Mucosa of descending colon (tissue), 3 donors: Measurements from ENCODE around the gene PHB1. TPM values are rescaled to one million over a fixed set of nuclear protein-coding genes. Genes with fewer than 3 reads are reported as not detected.
"Not testable (repeated sequence)": the region's sequence is repeated elsewhere in the genome, so short reads cannot be mapped to it uniquely, and the experiment has no call there.

Experiments
- ATAC-seq: fragments of 200-7000 bp; cut with Tn5 transposase; one replicate; pipeline ENCODE4 v1.9.1; 2020; ENCODE audit warnings: mild to moderate bottlenecking, moderate library complexity
- DNase-seq, 3 donors: peaks; one replicate each; pipeline ENCODE4 v3.0.0-alpha.2; 2020
- H3K36me3 ChIP-seq: fragments of 200-600 bp; one replicate; pipeline ENCODE4 v1.8.0; 2021; ENCODE audit warnings: low read depth, mild to moderate bottlenecking
- H3K4me1 ChIP-seq: fragments of 200-600 bp; one replicate; pipeline ENCODE4 v1.8.0; 2021; ENCODE audit warnings: low read depth, mild to moderate bottlenecking
- H3K4me3 ChIP-seq: fragments of 200-600 bp; one replicate; pipeline ENCODE4 v1.8.0; 2021; ENCODE audit warnings: mild to moderate bottlenecking
- H3K9me3 ChIP-seq: fragments of 200-600 bp; one replicate; pipeline ENCODE4 v1.8.0; 2021; ENCODE audit warnings: mild to moderate bottlenecking
- intact Hi-C, 2 donors: fragments of 100-400 bp; cut with DNase I in 1 of 2; cut with micrococcal nuclease in 1 of 2; formaldehyde crosslinking; loops; one replicate each; pipeline versions ENCODE4 v1.11.0 to v1.11.1; 2022; cut with DNase I, micrococcal nuclease
- total RNA-seq, 3 donors: library from RNA; stranded (reverse); fragmentation: NEBNext Ultra II Directional in 2 of 3; extraction: Animal tissue kit (Norgen Biotek cat#: 25700) in 2 of 3; gene quantifications; one replicate each; pipeline versions ENCODE4 v1.2.1 to v1.2.4, GENCODE V29; 2021 to 2023
- TF ChIP-seq, protein P1 (sequence below): fragments of 200-600 bp; IDR thresholded peaks from one replicate; pipeline ENCODE4 v1.8.0; 2022; ENCODE audit warnings: antibody characterized with exemption, mild to moderate bottlenecking
- donor health status: DM: no; HTN: no; CAD: no; lungs with moderate emphysema.
- donor health status: DM: no; HTN: no; CAD: no.
- donor health status: DM: no; HTN: yes; CAD: no.

PHB1 gene
- total RNA-seq, 3 donors from 2014 or later, result 173 to 227 (median 216) TPM

DNA sequence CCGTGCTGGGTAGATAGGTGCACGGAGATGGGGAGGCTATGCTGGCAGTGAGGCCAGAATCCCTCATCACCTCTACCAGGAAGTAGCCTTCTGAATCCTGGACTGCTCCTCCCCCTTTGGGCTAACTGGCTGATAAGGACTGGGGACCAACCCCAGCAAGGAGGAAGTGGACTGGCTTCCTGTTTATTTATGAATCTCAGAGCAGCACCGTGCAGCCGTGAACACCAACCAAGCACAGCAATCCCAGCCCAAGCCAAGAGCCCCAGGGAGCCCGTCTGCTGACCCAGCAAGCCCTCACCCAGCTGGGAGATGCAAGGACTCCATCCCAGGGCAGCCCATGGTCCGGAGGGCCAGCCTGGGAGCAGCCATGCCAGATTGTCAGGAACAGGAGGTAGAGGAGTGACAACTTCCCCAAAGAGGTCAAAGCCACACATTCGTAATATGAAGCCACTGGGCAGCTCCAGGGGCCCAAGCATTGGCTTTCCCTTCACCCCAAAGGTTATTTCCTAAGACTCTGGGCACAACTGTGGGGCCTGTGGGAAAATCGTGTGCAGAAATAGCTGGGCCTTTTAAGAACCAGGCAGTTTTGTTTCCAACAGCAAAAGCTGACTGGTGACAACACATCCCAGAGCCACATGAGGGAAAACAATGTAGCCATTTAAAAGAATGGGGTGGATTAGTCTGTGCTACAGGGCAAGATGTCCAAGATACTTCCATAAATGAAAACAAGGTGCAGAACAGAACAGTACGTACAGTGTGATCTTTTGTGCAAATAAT lies 23.9 kb downstream of the PHB1 start:
- peaks cover 7% of the 10 kb centered on the region for H3K4me1 ChIP-seq
- H3K4me3 ChIP-seq, result no peak overlapping the region
- intact Hi-C loops, result no loop called here
- TF ChIP-seq, protein P1, sequence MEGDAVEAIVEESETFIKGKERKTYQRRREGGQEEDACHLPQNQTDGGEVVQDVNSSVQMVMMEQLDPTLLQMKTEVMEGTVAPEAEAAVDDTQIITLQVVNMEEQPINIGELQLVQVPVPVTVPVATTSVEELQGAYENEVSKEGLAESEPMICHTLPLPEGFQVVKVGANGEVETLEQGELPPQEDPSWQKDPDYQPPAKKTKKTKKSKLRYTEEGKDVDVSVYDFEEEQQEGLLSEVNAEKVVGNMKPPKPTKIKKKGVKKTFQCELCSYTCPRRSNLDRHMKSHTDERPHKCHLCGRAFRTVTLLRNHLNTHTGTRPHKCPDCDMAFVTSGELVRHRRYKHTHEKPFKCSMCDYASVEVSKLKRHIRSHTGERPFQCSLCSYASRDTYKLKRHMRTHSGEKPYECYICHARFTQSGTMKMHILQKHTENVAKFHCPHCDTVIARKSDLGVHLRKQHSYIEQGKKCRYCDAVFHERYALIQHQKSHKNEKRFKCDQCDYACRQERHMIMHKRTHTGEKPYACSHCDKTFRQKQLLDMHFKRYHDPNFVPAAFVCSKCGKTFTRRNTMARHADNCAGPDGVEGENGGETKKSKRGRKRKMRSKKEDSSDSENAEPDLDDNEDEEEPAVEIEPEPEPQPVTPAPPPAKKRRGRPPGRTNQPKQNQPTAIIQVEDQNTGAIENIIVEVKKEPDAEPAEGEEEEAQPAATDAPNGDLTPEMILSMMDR, result no peak
- DNase-seq (peak; percentile 48 to 63 (median 63)), ATAC-seq (peak; percentile 86)
- H3K36me3 ChIP-seq, result no peaks in the 10 kb centered on the region
- no peaks in the 10 kb centered on the region for H3K9me3 ChIP-seq

DNA sequence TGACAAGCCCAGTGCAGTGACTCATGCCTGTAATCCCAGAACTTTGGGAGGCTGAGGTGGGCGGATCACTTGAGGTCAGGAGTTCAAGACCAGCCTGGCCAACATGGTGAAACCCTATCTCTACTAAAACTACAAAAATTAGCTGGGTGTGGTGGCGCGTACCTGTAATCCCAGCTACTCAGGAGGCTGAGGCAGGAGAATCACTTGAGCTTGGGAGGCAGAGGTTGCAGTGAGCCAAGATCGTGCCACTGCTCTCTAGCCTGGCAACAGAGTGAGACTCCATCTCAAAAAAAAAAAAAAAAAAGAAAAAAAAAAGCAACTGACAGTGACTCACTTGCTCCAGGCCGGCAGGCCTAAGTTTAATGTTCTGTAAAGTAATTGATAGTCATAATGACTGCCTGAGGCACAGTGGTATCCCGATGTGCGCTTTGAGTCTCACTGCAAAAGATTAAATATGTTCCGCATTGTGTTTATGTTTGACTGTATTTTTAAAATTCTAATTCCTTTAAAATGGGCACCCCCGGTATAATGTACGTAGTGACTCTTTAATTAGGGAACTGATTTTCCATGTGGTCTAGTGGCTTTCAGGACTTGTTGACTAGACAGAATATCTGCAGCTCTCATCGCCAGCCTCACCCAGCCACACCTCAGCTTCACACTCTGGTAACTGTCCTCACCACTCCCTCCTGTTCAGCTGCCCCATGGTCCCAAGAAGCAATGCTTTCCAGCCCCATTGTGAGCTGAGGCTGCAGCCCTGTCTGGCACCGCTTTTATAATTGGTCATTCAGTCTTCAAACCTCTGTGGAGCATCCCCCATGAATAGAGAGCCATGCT lies 25.0 kb downstream of the PHB1 start:
- H3K4me1 ChIP-seq, intact Hi-C loops, H3K9me3 ChIP-seq, H3K4me3 ChIP-seq, H3K36me3 ChIP-seq: not testable (repeated sequence)
- peak; percentile 48 for ATAC-seq
- DNase-seq, result peak in 2 of 3 donors; percentile 22 to 38

DNA sequence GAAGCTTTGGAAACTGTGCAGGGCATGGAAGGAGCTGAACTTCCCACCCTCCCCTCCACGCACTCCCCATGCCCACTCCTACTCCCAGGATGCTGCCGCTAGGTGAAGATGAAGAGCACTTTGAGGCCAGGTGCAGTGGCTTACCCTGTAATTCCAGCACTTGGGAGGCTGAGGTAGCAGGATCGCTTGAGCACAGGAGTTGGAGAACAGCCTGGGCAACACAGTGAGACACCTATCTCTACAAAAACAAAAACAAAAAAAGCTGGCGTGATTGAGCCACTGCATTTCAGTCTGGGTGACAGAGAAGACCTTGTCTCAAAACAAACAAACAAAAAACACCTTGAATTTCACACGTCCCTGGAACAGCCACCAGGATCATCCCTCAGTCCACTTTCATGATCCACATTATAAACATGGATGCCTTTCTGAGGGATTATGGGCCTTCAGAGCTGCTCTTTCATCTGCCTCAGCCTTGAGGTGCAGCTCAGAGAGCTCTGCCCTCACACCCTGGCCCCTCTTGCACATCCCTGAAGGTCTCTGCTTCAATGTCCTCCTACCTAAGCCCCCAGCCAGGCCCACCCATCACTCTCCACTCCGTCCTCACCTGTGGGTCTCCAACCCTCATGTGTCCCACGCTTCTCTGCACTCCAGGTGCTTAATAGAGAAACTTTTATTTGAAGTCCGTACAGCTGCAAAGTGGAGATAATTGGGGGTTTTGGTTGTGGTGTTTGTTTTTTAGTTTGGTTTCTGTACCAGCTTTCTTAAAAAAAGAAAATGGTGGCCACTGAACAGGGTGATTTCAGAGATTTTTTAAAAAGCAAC lies 25.8 kb downstream of the PHB1 start:
- Histone ChIP-seq H3K9me3 (no peaks in the 10 kb centered on the region), H3K4me1 (peaks cover 7% of the 10 kb centered on the region), H3K36me3 (no peaks in the 10 kb centered on the region), H3K4me3 (no peak overlapping the region)
- intact Hi-C loops, result no loop called here
- TF ChIP-seq, protein P1, result no peak
- DNase-seq (no peak), ATAC-seq (no peak)

DNA sequence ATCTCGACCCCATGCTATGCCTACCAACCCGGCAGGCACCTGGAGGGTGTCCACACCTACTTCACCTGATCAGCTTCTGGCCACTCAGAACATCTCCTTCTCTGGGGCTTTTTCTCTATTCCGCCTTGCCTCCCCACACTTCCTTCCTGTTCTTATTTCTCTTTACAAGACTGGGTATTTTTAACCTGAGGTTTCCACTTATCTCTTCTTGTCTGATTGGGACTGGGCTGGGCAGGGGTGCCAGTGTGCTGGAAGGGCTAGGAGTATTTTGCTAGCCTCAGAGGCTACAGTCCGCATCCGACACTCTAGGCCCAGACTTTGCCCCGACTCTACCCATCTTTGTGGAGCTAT lies 26.4 kb downstream of the PHB1 start:
- Histone ChIP-seq H3K9me3 (no peaks in the 10 kb centered on the region), H3K4me1 (peaks cover 7% of the 10 kb centered on the region), H3K4me3 (no peak overlapping the region), H3K36me3 (no peaks in the 10 kb centered on the region)
- intact Hi-C loops, result no loop called here
- peak; percentile 63 for ATAC-seq
- TF ChIP-seq, protein P1, result no peak
- DNase-seq, result no peak

DNA sequence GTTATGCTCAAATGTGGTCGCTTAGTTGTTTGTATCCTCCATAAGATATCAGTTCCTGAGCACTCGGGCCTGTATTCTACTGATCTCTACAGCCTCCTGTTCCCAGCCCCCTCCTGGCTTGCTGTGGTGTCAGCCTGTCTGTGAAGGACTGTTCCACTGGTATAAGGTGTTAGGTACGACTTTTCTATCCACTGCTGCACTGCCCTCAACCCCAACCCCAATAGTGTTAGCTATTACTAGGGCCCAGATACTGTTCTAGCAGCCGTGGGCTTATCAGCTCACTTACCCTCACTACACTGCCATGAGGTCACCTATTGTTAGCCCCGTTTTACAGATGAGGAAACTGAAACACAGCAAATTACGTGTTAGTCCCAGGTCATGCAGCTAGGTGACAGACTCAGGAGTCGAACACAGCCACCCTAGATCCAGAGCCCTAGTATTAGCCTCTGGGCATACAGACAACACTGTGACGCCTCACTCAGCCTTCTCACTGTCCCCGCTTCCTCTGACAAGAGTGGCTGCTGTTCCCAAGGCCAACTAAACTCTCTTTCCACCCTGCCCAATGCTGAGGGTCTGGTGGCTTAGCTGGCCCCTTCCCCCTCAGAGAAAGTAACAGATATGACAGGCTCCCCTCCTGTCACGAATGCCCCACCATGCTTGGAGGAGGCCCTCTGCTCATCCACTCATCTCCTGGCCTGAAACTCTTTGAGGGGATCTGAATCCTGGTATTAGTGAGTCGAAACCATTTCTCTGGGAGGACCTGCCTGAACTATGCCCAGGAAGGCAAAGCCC lies 27.0 kb downstream of the PHB1 start:
- no peak for DNase-seq
- Histone ChIP-seq H3K36me3 (no peaks in the 10 kb centered on the region), H3K4me3 (no peak overlapping the region), H3K4me1 (peaks cover 7% of the 10 kb centered on the region), H3K9me3 (no peaks in the 10 kb centered on the region)
- intact Hi-C loops, result no loop called here
- TF ChIP-seq, protein P1, result no peak
- ATAC-seq, result peak; percentile 9
